HG03064 (cell line): ENCODE measurements around the gene FHIT.
A peak's percentile ranks its signal among the peaks of the same experiment; 100 is the strongest.

Experiments
- ATAC-seq: cut with Tn5 transposase; IDR thresholded peaks from one replicate; pipeline ENCODE4 v1.9.1; 2021; ENCODE audit warnings: low read depth; ENCODE audit not compliant: unreplicated experiment

Gene FHIT

DNA sequence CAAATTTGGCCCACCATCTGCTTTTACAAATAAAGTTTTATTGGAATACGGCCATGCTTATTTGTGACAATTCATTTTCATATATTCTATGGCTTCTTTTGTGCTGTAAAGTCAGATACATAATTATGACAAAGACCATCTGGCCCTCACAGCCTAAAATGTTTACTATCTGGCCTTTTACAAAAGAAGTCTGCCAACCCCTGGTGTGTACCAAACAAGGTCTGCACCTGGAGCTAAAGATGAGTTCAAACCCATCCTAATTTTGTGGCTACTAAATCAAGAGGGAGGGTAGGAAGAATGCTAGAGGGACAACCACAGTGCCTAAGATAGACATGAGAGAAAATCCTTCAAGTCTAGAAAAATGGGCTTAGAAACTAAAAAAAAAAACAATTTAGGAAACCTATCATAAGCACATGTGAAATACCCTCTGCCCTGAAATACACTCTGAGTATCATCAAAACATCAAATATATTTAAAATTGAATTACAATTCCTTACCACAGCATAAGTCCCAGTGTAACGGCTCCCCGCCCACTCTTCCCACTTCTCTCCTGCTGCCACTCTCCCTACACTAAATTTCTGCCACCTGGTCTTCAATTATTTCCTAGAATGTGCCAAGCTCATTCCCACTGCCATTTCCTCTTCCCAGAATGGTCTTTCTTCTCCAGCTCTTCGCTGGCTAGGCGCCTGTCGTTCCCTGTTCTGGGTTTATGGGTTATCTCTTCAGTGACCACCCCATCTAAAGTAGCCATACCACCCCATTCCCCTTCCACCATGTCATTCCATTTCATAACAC is 1250.7 kb downstream of the FHIT start:
- no peak for ATAC-seq

GRCh38 chr3:59998058-59998457 is 1253.2 kb downstream of the FHIT start:
- ATAC-seq = no peak

GRCh38 chr3:59997583-59997982 is 1253.7 kb downstream of the FHIT start:
- no peak for ATAC-seq

DNA sequence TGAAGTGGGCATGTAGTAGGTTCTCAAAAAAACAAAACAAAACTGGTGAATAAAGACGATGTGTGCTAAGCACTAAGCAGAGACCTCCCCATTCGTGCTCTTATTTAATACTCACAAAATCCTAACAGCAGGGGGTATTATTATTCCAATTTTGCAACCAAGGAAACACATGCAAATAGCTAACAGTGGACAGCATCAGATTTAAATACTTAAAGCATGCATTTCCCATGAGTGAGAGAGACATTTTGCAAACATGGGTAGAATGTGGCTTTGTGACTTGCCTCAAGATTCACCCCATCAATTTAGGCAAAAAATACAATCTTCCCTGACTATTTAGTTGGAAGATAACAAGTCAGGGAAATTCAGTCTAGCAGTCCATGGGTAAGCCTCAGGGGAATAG is 1255.2 kb downstream of the FHIT start:
- ATAC-seq = no peak

DNA sequence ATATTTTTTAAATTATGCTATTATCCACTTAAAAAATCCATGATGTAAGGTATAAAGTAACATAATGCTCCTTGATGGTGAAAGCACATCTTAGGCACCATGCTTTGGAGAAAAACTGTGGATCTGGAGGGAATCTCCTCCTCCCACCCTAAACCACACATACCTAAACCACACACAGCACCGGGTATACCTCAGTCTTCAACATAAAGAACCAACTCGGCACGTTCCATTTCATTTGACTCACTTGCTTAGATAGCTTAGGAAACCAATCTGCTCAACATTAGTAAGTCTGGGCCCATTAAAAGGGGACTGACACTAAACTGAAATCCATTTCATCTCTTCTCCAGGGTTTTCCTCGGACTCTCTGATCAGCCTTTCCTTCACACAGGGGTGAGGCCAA is 1255.7 kb downstream of the FHIT start:
- ATAC-seq = no peak

GRCh38 chr3:59994732-59995304 is 1256.4 kb downstream of the FHIT start:
- no peak for ATAC-seq

DNA sequence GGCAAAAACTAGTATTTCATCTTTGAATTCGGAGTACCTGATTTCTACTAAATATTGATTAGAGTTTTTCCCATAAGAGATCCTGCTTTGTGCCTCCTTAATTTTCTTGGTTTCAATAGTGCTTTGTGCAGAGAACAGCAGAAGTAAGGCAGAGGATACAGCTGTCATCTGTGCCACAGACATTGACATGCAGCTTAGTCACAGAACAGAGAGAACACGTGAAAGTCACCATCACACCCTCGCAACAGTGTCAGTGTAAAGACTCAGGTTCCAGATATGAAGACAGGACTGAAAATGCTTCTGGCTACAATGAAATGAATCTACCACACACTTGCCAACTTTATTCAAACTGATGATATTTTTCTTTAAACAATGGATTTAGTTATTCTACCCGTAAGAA is 1258.7 kb downstream of the FHIT start:
- no peak for ATAC-seq

GRCh38 chr3:59990915-59991314 is 1260.3 kb downstream of the FHIT start:
- no peak for ATAC-seq

GRCh38 chr3:59982510-59982909 is 1268.7 kb downstream of the FHIT start:
- ATAC-seq = no peak

GRCh38 chr3:59981377-59981776 is 1269.9 kb downstream of the FHIT start:
- ATAC-seq = no peak

GRCh38 chr3:59980576-59980975 is 1270.7 kb downstream of the FHIT start:
- no peak for ATAC-seq

GRCh38 chr3:59979542-59979941 is 1271.7 kb downstream of the FHIT start:
- no peak for ATAC-seq

DNA sequence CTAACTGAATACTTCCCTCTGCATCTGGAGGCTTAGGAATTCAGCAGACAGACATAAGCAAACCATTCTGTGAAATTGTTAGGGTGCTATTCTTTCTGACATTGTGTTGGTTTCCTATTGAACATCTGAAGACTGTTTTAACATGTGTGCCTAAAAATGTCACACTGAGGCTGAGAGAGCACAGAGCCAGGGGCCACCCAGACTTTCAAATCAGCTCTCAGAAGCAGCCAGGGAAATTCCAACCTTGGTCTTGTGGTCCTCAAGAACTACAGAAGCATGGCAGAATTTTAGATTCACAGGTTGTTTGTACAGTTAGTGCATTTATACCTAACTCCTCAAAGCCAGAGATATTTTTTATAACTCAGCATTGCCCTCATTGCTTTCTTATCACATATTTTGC is 1272.3 kb downstream of the FHIT start:
- peak; percentile 65 for ATAC-seq

- ATAC-seq = no peak
Observed at GRCh38 chr3:59970796-59971195, 1280.5 kb downstream of the FHIT start.

GRCh38 chr3:59970376-59970775 is 1280.9 kb downstream of the FHIT start:
- no peak for ATAC-seq

DNA sequence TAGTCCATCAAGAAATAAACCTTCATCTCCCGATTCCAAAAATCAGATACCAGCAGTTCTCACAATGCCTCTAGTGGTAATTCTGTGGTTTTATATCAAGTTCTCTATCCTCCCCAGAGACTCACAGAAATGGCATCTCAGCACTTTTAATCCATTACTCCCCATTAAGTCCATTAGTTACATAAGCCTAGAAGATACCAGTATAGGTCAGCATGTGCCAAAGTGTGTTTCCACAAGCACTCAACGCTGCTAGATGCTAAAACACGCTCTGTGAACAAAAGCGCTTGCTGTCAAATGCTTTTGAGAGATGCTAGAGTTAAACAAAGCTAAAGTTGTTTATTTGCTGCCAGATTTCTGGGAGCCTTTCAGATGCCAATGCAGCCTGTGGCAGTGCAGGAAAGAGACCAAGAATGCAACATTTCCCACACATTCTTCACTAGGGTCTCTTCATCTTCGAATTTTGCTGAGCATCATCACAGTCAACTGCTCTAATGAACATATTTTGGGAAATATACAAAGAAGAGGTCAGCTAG is 1282.7 kb downstream of the FHIT start:
- ATAC-seq = no peak

GRCh38 chr3:59963676-59964075 is 1287.6 kb downstream of the FHIT start:
- no peak for ATAC-seq

DNA sequence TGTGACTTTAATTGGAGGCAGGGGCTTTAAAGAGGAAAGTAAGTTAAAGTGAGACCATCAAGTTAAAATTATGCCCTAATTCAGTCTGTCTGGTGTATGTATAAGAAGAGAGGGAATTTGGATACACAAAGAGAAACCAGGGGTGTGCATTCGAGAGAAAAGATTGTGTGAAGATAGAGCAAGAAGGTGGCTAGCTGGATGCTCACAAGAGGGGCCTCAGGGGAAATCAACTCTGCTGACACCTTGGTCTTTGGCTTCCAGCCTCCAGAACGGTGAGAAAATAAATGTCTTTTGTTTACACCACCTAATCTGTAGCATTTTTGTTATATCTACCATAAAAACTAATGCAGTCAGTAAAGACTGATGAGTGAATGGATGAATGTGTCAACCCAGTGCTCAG is 1294.1 kb downstream of the FHIT start:
- ATAC-seq = no peak

DNA sequence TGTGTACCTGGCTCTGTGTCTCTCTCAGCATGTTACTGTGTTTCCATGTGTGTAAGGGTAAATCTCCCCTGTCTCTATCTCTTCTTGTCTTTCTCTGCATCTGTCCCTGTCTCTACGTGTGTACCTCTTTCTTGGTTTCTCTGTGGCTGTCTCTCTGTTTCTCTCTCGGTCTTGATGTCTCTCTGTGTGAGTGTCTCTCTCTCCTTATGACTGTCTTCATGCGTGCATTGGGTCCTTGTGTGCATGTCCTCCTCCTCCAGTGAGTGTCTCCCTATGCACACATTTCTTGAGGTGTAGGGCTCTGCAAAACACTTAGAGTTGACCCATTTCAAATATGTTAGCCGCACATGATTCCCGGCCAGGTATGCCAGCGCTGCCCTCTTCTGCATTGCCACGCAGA is 1298.1 kb downstream of the FHIT start:
- ATAC-seq = no peak

DNA sequence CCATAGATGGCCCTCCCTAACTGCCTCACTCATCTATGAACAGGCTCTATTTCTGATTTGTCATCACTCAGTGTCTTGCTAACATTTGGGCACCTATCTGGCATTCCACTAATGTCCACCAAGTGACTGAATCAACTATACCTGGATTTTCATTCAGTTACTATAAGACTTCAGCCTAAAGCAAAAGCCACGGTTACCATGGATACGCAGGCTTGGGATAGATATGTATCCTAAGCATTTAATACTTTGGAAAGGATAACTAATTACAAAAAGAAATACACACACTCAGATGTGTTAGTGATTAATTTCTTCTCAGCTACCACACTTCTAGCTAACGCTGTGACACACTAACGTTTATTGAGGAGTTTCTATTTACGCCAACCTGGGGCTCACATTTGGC is 1301.9 kb downstream of the FHIT start:
- ATAC-seq = no peak

DNA sequence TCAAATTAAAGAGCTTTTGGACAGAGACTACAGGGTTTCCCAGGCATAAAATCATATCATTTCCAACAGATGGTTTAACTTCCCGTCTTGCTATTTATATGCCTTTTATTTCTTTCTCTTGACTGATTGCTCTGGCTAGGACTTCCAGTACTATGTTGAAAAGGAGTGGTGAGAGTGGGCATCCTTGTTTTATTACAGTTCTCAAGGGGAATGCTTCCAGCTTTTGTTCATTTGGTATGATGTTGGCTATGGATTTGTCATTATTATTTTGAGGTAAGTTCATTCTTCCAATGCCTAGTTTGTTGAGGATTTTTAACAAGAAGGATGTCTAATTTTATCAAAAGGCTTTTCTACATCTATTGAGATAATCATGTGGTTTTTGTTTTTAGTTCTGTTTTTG is 1304.9 kb downstream of the FHIT start:
- no peak for ATAC-seq

- ATAC-seq = no peak
Observed at GRCh38 chr3:59940718-59941117, 1310.5 kb downstream of the FHIT start.
